NCI-H1105 treated with DMSO at 0.1 percent for 48 hours (cell line): ENCODE results near the gene TOM1L2.

Experiments used
- DNase-seq: peaks from one replicate; lab custom pipeline; 2025; lab: John Stamatoyannopoulos, UW

TOM1L2 gene

DNA sequence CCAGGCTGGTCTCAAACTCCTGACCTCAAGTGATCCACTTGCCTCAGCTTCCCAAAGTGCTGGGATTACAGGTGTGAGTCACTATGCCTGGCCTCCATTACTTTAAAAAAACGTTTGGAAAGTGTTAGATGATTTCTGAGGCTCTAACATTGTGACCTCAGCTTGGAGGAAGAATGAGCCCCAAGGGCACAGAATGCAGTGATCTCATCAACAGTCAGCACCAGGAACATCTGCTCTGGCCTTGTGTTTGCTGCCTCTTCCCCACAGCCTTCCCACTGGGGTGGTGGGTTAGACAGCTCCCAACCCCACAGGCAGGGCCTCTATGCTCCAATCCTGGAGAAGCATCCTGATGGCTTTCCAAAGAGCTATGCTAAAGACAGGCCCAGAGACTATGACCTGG lies 97.7 kb downstream of the TOM1L2 start:
- no peak for DNase-seq

DNA sequence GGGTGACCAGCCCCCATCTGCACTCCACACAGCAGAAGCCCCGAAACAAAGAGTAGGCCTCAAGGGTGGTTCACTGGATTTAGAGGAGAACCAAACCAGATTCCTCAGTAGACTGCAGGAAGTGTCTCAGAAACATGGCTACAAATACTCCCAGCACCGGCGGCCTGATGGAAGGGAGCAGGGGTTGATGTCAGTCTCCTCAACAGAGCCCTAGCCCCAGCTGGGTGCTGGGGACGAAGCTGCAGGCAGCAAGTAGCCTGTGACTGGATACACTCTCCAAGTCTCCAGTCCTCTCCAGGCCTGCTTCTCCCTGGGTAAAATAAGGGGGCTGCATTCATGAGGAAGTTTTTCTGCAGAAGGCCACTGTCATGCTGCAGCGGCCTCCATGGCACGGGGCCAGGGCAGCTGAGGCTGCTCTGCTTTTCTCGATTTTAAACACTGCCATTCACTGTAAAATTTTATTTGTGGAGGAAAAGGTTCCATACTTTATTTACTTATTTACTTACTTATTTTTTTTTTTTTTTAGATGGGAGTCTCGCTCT lies 98.7 kb downstream of the TOM1L2 start:
- no peak for DNase-seq

DNA sequence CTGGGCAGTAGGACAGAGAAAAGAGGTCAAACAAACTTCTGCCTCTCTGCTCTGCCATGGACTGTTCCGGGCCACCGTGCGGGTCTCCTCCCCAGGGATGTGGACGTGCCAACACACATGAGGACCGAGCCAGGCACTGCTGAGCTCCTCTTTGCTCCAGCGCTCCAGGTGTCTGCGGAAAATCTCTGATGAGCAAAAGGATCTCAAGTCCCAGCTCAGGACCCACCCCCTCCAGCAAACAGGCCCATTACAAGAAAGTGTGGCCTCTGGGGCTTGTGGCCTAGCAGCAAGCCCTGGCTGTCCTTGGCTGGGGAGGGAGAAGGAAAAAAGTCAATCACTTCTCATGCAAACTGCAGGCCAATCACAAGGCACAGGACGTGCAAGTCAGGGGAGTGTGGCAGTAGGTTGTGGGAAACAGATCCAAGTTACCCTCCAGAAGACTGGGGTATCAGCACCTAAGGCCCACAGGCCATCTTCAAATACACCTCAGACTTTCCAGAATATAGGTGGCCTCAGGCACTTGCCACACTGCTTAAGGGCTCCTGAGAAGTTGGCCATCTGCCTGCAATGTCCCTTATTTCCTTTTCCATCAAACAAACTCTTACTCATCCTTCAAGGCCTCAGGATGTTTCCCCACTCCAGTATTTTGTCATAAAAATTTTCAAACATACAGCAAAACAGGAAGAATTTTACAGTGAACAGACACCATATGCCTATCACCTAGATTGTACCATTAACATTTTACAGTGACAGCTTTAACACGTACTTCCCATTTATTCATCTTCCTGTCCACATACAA lies 99.5 kb downstream of the TOM1L2 start:
- no peak for DNase-seq

DNA sequence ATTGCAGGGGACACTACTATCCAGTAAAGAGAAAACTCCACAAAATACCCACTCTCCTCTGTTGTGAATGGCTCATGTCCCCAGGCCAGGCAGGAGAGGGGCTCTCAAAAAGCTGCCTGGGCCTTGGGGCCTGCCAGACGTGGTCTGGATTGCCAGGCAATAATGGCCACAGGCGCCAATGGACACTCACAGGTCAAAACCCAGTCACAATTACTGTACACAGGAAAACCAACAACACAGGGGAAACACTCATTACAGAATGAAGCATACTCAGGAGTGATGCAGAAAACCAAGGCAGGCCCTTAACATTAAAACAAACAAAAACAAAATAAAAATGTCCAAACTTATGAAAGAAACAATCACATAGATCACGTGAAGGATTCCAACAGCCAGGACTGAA lies 100.3 kb downstream of the TOM1L2 start:
- no peak for DNase-seq

DNA sequence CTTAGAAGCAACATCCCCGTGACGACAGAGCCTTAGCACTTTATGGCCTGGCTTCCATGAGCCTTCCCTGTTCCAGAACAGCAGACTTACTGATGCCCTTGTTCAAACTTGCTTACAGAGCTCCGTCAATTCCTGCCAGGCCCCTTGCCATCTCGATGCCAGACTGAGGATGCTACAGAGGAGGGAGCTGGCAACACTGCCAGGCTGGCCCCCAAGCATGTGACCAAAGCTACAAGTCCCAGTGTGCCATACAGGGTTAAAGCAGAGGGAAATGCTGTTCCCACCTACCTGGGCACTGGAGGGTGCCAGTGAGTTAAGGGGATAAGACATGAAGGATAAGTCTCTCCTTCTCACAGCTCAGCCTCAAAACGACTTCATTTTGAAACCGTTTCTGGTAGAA lies 102.0 kb downstream of the TOM1L2 start:
- no peak for DNase-seq

DNA sequence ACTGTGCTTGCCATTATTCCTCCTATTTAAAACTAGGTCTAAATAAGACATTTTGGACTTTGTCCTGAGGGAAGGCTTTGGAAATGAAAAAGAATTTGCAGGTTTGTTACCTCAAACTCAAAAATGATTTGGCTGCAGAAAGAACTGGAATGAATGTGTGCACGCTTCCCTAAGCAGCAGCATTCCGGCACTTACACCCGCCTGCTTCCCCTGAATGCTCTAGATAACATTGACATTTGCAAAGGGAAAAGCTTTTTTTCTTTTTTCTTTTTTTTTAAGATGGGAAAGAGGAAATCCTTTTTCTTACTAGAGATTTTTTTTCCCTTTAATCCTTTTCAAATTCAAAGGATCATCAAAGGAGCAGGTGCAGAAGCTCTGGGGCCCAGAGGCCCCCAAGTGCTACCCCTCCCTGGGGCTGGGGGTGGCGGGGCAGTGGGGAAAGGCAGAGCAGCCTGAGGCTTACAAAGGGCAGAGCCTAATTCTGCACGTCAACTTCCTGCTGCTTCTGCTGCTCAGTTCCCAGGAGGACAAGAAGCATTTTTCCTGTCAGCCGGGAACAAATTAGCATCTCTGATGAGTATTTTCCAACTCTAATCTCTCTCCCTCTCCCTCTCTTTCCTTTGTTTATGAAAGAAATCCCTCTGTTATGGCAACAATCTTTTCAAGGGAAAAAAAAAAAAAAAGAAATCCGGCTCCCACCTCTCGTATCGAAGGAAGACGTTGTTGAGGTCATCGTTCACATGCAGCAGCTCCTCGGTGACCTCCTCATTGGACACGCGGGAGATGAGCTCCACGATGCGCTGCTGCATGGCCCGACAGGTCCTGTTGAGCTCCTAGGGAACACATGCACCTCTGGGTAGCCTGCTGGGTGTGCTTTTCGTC lies 103.3 kb downstream of the TOM1L2 start:
- DNase-seq = no peak

DNA sequence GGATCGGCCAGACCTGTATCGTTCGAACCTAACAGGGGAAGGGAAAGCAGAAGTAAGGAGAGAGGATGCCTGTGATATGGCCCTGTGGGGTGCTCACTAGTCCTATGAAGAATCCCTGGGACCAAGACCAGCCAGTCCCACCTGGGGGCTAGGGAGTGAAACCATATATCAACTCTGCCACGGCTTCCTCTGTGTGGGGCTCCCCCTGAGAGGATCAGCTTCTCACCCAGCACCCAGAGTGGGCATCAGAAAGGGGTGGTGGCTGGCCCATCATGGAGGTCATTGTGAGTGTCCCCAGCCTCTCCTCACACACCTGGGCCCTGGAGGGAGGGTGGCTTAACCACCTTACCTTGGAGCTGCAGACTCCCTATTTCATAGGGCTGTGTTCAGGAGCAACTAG lies 105.3 kb downstream of the TOM1L2 start:
- DNase-seq = no peak

DNA sequence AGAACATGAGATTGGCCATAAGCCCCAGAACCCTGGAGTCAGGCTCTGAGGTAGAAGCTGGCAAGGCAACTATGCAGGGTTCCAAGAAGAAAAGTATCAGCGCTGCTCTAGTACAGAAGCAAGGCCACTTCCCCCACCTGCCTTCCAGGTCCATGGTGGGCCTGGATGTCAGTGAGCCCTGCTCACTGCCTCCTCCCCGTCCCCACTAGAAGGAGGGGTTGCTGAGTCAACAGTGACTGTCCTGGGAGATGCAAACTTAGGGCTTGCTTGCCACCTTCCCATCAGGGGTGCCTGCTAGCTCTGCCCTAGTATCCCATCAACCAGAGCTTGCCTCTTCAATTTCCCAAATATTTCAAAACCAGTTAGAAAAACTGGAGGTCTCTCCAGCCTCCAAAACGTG lies 105.8 kb downstream of the TOM1L2 start:
- DNase-seq = no peak

DNA sequence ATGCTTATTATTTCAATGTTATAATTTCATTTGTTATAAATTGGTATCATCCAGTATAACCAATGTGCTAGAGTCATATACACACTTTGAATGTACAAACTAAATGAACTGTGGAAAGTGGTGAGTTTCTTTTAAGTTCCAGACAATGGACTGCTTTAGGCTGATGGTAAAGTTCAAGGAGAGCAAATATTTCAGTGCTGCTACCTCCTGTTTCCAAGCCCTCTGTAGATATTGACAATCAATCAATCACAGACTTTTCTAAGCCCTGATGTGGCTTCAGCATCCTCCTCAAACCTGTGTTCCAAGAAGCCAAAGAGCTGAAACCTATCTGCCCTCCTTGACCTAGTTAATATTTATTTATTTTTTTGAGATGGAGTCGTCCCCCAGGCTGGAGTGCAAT lies 107.2 kb downstream of the TOM1L2 start:
- no peak for DNase-seq

DNA sequence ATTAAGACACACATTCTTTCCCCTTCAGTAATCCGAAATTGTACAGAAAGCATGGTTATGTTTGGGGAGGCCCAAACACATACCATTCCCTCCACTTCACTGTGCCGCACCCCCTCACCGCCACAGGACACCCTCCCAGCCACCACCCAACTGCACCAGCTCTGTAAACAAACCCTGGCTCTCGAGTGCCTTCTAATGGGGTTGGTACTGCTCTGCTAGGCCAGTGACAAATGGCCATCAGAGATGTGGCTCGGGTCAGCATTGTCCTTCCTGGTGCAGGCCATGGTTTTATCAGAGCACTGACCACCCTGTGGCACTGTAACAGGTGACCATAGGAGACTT lies 111.5 kb downstream of the TOM1L2 start:
- DNase-seq = no peak

DNA sequence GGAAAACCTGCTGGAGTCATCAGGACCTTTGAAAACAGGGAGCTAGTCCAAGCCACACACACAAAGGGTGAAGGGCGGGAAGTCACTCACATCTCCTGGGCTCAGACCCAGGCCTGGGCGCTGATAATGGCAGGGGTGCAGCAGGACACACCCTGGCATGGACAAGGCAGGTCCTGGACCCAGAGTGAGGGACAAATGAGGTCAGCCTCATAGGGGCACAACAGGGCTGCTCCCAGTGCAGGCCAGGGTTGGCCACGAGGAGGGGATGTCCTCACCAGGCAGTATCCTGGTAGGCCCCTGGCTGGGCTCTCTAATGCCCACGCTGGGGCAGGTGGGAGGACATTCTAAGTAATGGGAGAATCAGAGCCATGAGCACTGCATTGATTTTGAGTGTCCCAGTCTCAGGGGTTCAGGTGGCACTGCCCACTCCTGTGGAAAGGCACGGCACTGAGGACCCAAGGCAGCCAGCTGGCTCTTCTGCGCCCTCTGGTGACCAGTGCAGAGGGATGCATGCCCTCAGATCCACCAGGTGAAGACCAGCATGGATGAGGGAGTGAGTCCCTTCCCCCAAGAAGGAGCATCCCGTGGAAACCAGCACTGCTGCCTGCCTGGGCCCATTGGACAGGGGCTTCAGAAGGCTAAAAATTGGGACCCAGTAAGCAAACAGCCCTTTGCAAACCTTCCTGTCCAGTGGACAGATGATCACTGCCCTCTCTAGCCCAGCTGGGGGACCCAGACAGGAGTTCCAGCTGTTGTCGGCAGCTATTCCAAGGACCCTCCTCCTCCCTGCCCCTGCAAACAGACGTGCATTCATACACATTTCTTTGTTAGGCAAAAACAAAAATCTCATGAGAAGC lies 112.1 kb downstream of the TOM1L2 start:
- DNase-seq = peak; percentile 69

DNA sequence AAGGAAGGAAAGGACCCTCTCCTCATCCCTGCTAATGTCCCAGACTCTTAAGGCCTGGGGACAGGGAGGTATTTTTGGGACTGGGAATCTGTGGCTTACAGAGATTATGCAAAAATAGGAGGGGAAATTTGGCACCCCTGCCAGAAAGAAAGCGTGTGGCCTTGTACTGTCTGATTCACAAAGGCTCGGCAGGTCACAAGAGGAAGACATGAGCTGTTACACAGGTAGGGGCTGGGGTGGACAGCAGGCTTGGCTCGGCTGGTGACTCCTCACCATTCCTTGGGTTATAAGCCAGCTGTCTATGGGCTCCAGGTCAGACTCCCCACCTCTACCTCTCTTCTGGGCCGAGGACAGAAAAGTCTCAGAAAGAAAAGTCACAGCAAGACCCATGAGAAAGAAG lies 114.7 kb downstream of the TOM1L2 start:
- DNase-seq = no peak

DNA sequence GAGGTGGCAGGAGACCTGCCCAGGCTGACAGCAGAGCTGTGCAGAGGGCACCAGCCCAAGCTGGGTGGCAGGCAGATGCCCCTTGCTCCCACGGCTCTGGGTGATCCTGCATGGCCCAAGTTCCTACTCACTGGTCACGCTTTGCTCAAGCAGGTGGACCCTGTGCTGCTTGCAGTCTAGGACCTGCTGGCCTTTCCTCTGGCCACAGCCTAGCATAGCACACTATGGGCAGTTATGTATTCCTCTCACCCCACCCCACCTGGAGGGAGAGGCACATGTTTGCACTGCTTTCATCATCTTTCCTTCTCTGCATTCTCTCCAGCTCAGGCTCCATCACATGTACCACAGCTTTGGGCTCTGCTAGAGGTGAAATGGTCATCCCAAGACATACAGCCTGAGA lies 115.8 kb downstream of the TOM1L2 start:
- no peak for DNase-seq

DNA sequence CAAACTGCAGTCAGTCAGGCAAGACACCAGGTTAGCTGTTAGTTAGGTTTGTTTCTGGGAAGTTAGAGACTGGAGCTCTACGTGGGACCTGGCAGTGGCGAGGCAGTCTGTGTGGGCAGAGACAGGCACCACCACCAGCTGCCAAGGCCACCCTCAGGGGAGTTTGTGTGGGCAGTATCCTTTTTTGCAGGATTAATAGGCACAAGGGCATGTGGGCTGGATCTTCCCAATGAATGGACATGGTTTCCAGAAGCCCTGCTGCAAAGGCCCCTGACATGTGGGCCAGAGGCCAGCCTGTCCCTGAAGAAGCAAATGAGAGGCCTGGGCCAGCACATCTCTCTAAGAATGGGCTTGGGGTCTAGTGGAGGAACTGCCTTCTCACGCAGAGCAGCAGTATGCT lies 116.2 kb downstream of the TOM1L2 start:
- no peak for DNase-seq

DNA sequence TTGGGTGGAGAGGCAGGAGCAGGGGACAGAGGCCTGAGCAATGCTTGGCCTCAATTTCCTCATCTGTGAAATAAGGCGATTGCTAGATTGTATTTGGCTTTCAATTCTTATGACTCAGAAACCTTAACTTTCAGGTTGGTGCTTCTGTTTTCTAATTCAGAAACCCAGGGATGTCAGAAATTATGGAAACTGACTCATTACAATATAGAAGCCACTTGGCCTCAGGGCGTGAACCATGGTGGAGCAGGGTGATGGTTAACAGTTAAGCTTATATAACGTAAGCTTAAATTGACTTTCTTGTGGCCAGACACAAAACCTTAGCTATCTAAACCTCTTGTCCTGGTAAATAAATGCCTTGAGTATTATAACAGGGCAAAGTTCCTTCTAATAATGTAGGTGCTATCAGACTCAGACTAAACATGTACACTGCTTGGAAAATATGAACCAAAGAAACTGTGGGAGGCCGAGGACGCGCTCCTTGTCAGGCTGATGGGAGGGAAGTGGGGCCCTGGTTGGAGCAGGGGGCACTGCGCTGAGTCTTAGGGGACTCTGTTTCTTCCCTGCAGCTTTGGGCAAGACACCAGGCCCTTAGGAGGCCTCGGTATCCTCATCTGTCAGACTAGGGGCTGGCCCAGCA lies 118.3 kb downstream of the TOM1L2 start:
- no peak for DNase-seq

DNA sequence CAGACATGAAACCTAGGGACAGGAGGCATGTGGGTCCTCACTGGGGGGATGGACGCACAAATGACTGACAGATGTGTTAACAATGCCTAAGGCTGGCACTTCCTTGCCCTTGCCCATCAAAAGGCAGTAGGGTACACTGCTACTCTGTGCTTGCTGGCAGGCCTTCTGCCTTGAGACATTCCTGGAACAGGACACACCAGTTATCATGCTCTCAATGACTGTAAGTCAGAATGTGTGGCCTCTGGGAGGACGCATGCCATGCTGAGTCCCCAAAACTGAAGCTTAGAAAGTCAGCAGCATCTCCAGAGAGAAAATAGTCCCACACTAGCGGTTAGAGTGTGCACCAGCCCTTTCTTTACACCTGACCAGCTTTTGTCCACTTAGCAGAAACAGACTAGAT lies 119.3 kb downstream of the TOM1L2 start:
- no peak for DNase-seq

DNA sequence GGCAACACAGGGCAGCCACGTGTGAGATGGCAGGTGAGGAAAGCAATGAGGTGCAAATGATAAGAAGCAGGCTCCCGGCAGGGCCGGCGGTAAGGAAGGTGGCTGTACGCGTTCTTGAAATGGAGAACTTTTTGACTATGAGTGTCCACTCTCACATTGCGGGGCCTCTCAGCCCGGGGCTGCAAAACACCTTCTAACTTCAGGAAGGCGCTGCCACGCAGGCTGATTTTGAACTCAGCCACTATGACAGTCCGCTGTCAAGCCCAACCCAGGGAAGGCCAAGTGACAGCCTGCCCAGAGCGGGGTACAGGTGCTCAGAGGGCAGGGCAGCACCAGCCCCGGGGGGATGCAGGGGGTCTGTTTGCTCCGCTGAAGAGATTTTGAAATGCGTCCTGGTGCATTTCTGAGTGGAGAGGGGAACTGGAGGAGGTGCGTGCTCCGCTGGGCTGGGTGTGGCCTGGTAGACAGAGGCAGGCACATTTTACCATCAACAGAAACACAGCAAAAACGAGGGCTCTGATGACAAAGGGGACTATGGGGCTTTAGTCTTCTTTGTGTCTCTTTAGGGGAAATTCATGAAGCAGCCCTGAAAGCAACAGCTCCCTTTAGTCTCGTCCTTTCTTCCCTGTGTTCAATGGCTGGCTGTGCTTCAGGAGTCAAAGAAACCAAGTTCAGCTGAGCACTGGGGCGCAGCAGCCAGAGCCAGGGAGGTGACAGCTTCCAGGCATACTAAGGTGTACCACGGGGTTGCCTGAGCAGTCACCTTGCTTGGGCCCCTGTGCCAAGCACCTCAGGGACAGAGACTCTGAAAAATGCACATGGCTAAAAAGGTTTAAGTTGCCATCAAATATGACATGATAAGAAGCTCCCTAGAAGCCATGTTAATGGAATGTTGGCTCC lies 120.8 kb downstream of the TOM1L2 start:
- no peak for DNase-seq

DNA sequence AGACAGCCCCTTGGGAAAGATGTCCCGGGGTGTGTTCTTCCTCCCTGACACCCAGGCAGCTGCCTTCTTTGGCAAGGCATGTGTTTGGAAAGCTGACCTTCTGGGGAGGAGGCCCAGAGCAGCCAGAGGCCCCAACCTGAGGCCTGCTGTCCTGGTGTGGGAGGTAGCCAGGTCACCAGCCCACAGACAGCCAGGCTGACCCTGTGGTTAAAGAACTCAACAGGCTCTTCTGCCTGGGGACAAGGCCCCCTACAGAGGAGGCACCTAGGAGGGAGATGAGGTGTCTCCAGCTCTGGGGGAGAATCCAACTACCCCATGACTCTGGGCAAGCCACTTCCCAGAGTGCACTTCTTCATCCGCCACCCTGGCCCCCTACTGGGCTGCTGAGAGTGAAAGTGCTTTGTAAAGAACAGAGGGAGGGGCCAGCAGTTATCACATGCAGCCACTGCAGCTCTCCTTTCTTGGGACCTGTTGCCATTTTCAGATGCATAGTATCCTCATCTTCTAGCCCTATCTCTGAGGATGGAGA lies 122.3 kb downstream of the TOM1L2 start:
- DNase-seq = peak; percentile 14

DNA sequence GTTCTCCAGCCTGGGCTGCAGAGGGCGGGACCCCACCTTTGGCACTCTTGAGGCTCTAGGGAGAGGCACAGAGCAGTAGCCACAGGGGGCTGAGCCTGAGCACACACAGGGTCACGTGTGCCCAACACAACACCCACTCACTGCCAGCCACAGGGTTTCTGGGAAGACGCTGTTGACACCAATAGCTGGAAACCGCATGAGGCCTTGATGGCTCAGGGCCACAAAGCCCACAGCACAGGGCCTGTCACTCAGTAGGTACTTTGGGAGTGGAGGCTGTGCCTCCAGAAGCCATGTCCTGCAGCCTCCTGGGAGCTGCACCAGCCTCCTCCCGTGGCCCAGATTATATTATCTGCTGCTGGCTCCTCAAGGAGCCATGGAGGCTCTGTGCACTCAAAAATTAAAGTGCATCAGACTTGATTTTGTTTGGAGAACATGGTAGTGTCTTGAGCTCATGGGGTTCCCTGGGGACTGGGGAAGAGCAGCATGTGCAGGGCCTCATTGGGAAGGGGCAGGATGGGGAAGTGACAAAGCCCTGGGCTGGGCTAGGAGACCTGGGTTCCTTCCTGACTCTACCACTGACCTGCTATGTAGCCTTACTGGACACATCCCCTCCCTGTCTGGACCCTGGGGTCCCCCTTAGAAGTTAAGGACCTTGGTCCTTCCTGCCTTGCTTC lies 122.9 kb downstream of the TOM1L2 start:
- DNase-seq = no peak
